WERI-Rb-1 (cell line): ENCODE results near the gene NAA50.

Experiments
- DNase-seq: peaks from one replicate; pipeline ENCODE4 v3.0.0-alpha.2; 2020
- H3K27ac ChIP-seq: fragments of 250-450 bp; sonication (Bioruptor Pico); 2 replicates; pipeline ENCODE4 v1.5.1; 2020; ENCODE audit warnings: mild to moderate bottlenecking, moderate library complexity
- H3K27me3 ChIP-seq: fragments of 250-450 bp; sonication (Bioruptor Pico); 2 replicates; pipeline ENCODE4 v1.5.1; 2021; ENCODE audit warnings: mild to moderate bottlenecking, low read depth, moderate library complexity; ENCODE audit not compliant: insufficient read depth, severe bottlenecking
- H3K36me3 ChIP-seq: fragments of 250-450 bp; sonication (Bioruptor Pico); 2 replicates; pipeline ENCODE4 v1.5.1; 2020; ENCODE audit warnings: mild to moderate bottlenecking, moderate library complexity
- H3K4me3 ChIP-seq: 2 replicates; pipeline ENCODE4 v1.5.1; 2011; ENCODE audit warnings: low read depth, mild to moderate bottlenecking, control low read depth, low read length
- H3K9me3 ChIP-seq: fragments of 250-450 bp; sonication (Bioruptor Pico); 2 replicates; pipeline ENCODE4 v1.5.1; 2021; ENCODE audit warnings: mild to moderate bottlenecking, moderate library complexity; ENCODE audit not compliant: severe bottlenecking
- TF ChIP-seq, protein P1 (sequence below): IDR thresholded peaks from 2 replicates; pipeline ENCODE4 v1.5.1; 2011; ENCODE audit warnings: low read depth, mild to moderate bottlenecking, control low read depth, inconsistent platforms, low read length

The NAA50 gene

DNA sequence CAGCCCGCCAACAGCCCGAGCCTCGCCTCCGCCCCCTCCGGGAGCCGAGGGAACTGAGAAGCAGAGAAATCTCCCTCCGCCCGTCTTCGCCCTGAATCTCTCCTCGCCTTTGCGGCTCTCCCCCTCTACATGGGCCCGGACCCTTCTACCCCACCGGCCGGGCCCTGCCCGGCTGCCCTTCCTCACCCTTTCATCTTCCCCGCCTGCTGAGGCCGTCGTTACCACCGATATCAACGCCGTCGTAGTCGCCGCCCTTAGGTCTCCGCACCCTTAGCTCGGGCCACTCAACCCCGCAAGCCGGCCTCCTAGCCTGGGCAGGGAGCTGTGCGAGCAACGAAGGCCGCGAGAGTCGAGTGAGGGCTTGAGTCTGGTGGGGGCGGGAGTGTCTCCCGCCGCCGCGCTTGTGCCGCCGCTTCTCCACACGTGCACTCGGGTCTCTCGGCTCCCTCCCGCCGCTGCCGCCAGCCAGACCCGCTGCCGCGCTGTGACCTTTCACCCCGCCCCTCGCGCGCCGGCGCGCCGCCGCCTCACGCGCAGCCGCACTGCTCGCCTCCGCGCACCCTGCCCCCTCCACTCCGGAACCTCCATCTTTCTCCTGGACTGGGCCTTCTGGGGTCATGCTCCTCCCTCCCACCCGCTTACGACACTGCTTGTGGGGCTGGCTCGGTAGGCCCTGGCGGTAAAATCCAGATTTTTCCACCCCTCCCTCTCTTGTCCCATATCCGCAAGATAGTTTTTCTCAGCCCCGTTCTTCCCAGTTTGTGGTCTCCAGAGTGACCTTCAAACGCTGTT lies at the start of gene NAA50:
NAA50 (minus strand) TSS at position 494 of the 792 bp plus-strand sequence; CDS start at position 194, 300 bp downstream.
- H3K36me3 ChIP-seq: peaks cover 6% of the 10 kb centered on the region
- H3K9me3 ChIP-seq: no peaks in the 10 kb centered on the region
- H3K27ac ChIP-seq: peak within 1 kb of the TSS; percentile 95
- H3K4me3 ChIP-seq: peak within 1 kb of the TSS; percentile 59
- peak; percentile 95 for DNase-seq
- no peaks in the 10 kb centered on the region for H3K27me3 ChIP-seq
- TF ChIP-seq, protein P1, sequence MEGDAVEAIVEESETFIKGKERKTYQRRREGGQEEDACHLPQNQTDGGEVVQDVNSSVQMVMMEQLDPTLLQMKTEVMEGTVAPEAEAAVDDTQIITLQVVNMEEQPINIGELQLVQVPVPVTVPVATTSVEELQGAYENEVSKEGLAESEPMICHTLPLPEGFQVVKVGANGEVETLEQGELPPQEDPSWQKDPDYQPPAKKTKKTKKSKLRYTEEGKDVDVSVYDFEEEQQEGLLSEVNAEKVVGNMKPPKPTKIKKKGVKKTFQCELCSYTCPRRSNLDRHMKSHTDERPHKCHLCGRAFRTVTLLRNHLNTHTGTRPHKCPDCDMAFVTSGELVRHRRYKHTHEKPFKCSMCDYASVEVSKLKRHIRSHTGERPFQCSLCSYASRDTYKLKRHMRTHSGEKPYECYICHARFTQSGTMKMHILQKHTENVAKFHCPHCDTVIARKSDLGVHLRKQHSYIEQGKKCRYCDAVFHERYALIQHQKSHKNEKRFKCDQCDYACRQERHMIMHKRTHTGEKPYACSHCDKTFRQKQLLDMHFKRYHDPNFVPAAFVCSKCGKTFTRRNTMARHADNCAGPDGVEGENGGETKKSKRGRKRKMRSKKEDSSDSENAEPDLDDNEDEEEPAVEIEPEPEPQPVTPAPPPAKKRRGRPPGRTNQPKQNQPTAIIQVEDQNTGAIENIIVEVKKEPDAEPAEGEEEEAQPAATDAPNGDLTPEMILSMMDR: peak; percentile 40

DNA sequence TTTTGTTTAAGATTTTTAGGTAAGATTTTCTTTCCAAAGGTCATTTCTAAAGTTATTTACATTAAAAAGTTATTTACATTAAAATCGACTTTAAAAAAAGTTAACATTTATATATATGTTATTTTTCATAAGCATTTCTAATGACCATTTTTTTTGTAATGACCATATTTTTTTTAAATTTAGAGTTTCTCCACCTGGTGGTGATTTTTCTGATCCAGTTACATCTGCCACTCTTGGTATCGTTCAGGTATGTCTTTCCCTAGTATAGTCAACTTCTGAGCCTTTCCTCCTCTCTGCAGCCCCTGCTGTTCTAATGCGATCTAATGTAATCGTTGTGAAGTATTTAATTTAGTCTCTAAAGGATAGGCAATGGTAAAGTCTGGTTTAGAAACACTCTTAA lies 49.6 kb upstream of the NAA50 start:
- no peak overlapping the region for H3K27ac ChIP-seq
- H3K36me3 ChIP-seq: peaks cover 37% of the 10 kb centered on the region
- H3K9me3 ChIP-seq: no peaks in the 10 kb centered on the region
- DNase-seq: no peak
- H3K27me3 ChIP-seq: no peaks in the 10 kb centered on the region
- TF ChIP-seq, protein P1: no peak
- H3K4me3 ChIP-seq: no peak overlapping the region

GRCh38 chr3:113794526-113794925 lies 48.5 kb upstream of the NAA50 start:
- DNase-seq: no peak
- Histone ChIP-seq H3K27me3 (no peaks in the 10 kb centered on the region), H3K4me3 (no peak overlapping the region), H3K27ac (no peak overlapping the region), H3K9me3 (no peaks in the 10 kb centered on the region), H3K36me3 (peaks cover 32% of the 10 kb centered on the region)
- TF ChIP-seq, protein P1: no peak

GRCh38 chr3:113791381-113791780 lies 45.3 kb upstream of the NAA50 start:
- no peak for DNase-seq
- no peaks in the 10 kb centered on the region for H3K9me3 ChIP-seq
- no peak overlapping the region for H3K4me3 ChIP-seq
- no peaks in the 10 kb centered on the region for H3K27me3 ChIP-seq
- peaks cover 37% of the 10 kb centered on the region for H3K36me3 ChIP-seq
- H3K27ac ChIP-seq: no peak overlapping the region
- TF ChIP-seq, protein P1: no peak

DNA sequence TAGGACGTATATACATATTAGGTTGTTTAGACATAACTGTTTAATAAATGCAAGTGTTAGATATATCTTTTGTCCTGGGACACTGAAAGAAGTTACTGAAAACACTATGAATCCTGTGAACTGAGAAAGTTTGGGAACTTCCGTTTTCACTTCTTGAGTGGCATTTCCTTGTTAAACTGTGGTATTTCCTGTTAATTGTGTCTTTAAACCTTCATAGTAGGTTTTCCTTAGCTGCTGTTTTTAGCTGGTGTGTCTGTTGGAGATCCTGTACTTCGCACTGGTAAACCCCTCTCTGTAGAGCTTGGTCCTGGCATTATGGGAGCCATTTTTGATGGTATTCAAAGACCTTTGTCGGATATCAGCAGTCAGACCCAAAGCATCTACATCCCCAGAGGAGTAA lies 37.9 kb upstream of the NAA50 start:
- H3K9me3 ChIP-seq: no peaks in the 10 kb centered on the region
- peaks cover 19% of the 10 kb centered on the region for H3K36me3 ChIP-seq
- H3K4me3 ChIP-seq: no peak overlapping the region
- no peak for DNase-seq
- H3K27me3 ChIP-seq: no peaks in the 10 kb centered on the region
- TF ChIP-seq, protein P1: no peak
- no peak overlapping the region for H3K27ac ChIP-seq
